Activated CD4-positive, alpha-beta T cell treated with anti-CD3 and anti-CD28 coated beads, Interleukin-2, Interleukin-4, amounts not matched to agents 100 ng/mL and 50 ng/mL, durations not matched to agents 16 hours and 8 hours (primary cell): ENCODE data around the gene RBBP8NL.

Source experiments
- DNase-seq: peaks from one replicate; pipeline ENCODE4 v3.0.0-alpha.2; 2020; ENCODE audit warnings: low spot score

Gene RBBP8NL

DNA sequence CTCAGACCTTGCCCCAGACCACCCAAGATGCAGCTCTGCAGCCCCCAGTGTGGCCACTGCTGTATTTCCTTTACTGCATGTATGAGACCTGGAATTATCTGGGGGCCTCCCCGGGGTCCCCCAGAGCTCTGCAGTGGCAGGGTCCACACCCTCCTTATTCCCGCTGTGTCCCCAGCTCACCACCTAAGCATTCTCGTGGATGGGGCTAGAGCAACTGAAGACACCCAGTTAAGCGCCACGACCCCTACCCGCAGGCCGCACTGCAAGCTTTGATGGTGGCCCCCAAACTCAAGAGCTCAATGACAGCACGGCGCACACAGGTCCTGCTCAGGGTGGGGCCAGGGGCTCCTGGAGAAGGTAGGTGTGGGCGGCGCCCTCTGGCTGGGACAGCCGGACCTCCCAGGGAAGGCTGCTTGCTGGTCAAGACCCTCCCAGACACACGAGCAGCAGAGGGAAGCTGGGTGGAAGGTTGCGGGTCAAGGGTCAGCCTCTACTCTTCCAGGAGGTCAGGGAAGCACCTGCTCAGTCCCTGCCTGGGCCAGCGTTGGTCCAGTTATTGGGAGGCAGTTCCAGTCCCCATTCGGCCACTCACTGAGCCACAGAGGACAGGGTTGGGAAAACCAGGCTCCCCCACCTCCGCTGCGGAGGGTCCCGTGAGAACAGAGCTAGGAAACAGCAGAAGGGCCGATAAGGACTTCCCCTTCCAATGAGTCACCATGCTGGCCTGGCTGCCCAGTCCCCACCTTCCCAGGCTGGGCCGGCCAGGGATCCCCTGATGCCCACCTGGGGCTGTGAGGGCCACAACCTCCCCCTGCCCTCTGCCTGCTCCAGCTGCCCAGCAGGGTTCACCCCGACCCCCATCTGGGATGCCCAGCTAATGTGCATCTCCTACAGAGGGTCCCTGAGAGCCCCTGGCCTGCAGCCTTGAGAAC lies 63.2 kb downstream of the RBBP8NL start:
- DNase-seq, result no peak

- DNase-seq, result no peak
These were observed 64.1 kb downstream of the RBBP8NL start for GRCh38 chr20:62362991-62363919.

DNA sequence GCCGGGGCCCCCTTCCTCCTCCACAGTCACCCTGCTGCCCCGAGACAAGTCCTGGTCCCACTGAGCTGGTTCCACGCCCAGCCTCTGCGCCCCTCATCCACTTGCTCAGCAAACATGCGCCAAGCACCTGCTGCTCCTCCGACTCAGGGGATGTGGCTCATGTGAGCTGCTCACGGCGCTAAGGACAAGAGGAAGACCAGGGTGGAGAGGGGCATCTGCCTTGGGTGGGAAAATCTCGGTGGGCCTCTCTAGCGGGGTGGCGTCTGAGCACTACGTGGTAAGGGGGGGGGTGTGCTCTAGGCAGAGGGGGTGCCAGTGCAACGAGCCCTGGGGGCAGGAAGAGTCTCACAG lies 64.8 kb downstream of the RBBP8NL start:
- DNase-seq, result no peak

GRCh38 chr20:62361799-62362589 lies 65.3 kb downstream of the RBBP8NL start:
- no peak for DNase-seq

- no peak for DNase-seq
These were observed 66.2 kb downstream of the RBBP8NL start for GRCh38 chr20:62360854-62361798.
